ENCODE measurements around the gene APOL6.

Gene APOL6

DNA sequence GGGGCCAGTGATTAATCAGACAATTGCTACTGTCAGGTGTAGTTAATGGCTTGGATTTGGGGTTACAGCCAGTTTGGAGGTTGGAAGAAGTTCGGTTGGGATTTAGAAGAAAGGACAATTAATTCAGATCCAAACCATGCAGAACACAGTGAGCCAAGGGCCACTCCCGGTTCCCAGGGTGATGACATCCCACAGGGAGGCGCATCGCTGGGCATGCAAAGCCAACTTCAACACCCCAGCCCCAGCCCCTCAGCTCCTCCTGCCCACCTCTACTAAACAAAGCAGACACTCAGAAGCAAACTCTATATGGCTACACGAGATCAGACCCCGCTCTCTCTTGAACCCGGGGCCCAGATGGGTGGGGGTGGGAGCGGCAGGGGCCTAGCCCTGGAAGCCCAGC is 41.3 kb upstream of the APOL6 start:
- no peak overlapping the region for H3K4me3 ChIP-seq (ENCODE audit: severe bottlenecking)
- TF ChIP-seq, protein P1, sequence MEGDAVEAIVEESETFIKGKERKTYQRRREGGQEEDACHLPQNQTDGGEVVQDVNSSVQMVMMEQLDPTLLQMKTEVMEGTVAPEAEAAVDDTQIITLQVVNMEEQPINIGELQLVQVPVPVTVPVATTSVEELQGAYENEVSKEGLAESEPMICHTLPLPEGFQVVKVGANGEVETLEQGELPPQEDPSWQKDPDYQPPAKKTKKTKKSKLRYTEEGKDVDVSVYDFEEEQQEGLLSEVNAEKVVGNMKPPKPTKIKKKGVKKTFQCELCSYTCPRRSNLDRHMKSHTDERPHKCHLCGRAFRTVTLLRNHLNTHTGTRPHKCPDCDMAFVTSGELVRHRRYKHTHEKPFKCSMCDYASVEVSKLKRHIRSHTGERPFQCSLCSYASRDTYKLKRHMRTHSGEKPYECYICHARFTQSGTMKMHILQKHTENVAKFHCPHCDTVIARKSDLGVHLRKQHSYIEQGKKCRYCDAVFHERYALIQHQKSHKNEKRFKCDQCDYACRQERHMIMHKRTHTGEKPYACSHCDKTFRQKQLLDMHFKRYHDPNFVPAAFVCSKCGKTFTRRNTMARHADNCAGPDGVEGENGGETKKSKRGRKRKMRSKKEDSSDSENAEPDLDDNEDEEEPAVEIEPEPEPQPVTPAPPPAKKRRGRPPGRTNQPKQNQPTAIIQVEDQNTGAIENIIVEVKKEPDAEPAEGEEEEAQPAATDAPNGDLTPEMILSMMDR (IDR thresholded peaks at IDR 0.05; ENCODE audit: poor library complexity, severe bottlenecking): no peak
- no peaks in the 10 kb centered on the region for H3K36me3 ChIP-seq (ENCODE audit: low read depth)
- H3K4me1 ChIP-seq (ENCODE audit: insufficient read depth, poor library complexity, severe bottlenecking): peaks cover 7% of the 10 kb centered on the region
- no peak for ATAC-seq (ENCODE audit: low read depth)
- no peak overlapping the region for H3K27ac ChIP-seq (ENCODE audit: poor library complexity, severe bottlenecking)
- H3K27me3 ChIP-seq (ENCODE audit: insufficient read depth, poor library complexity, severe bottlenecking): no peaks in the 10 kb centered on the region
- no peak for DNase-seq (ENCODE audit: low spot score)
- no peaks in the 10 kb centered on the region for H3K9me3 ChIP-seq (ENCODE audit: severe bottlenecking)

DNA sequence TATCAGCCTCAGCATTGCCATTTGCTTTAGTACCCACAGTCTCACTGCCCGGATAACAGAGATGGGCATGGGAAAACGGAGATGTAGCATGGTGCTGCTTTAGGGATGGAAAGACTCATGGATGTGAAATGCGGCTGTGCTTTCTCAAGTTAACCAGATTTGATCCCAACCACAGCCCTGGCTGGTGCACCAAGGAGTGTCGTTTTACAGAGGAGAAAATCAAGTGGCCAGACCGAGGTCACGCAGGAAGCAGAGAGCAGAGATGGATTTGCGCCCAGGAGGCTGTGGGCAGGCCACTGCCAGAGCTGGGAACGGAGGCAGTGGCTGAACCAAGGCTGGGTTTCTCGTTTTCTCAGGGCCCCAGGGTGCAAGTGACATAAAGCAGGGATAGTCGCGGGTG is 40.2 kb upstream of the APOL6 start:
- DNase-seq (ENCODE audit: low spot score) (no peak), ATAC-seq (ENCODE audit: low read depth) (no peak)
- Histone ChIP-seq H3K27me3 (ENCODE audit: insufficient read depth, poor library complexity, severe bottlenecking) (no peaks in the 10 kb centered on the region), H3K4me3 (ENCODE audit: severe bottlenecking) (no peak overlapping the region), H3K9me3 (ENCODE audit: severe bottlenecking) (no peaks in the 10 kb centered on the region), H3K4me1 (ENCODE audit: insufficient read depth, poor library complexity, severe bottlenecking) (peaks cover 3% of the 10 kb centered on the region), H3K27ac (ENCODE audit: poor library complexity, severe bottlenecking) (no peak overlapping the region), H3K36me3 (ENCODE audit: low read depth) (no peaks in the 10 kb centered on the region)
- TF ChIP-seq, protein P1 (IDR thresholded peaks at IDR 0.05; ENCODE audit: poor library complexity, severe bottlenecking): no peak

DNA sequence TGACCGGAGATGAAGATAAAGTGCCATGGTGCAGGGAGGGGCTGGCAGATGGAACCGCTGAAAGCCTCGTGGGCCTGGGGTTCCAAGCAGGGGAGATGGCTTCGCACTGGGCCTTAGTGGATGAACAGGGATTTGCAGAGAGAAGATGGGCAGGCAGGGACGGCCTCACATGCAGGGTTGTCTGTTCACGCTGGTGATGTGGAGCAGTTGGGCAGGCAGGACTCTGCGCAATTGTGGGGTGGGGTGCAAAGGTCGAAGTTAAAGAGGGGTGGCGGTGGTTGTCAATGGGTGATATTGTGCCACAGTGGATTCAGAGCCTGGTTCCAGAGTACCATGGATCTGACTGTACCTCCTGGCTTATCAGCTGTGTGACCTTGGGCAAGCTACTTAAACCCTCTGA is 39.0 kb upstream of the APOL6 start:
- Histone ChIP-seq H3K27me3 (ENCODE audit: insufficient read depth, poor library complexity, severe bottlenecking) (no peaks in the 10 kb centered on the region), H3K36me3 (ENCODE audit: low read depth) (no peaks in the 10 kb centered on the region), H3K9me3 (ENCODE audit: severe bottlenecking) (no peaks in the 10 kb centered on the region), H3K4me1 (ENCODE audit: insufficient read depth, poor library complexity, severe bottlenecking) (peaks cover 3% of the 10 kb centered on the region), H3K27ac (ENCODE audit: poor library complexity, severe bottlenecking) (no peak overlapping the region), H3K4me3 (ENCODE audit: severe bottlenecking) (no peak overlapping the region)
- no peak for ATAC-seq (ENCODE audit: low read depth)
- TF ChIP-seq, protein P1 (IDR thresholded peaks at IDR 0.05; ENCODE audit: poor library complexity, severe bottlenecking): no peak
- no peak for DNase-seq (ENCODE audit: low spot score)

DNA sequence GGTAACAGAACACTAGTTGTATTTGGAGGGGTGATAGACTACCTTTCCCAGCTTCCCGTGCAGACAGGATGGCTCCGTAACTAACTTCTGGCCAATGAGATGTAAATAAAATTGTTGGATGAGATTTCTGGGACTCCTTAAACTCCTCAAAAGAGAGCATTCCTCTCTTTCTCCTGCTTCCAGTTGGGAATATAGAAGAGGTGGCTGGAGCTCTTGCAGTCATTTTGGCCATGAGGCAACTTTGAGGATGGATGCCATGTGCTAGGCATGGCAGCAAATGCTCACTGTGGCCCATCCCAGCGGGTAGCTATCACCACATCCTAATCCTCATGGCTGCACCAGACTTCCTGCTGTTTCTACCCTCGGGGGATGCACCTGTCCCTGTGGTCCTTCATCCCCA is 38.5 kb upstream of the APOL6 start:
- H3K9me3 ChIP-seq (ENCODE audit: severe bottlenecking): no peaks in the 10 kb centered on the region
- H3K36me3 ChIP-seq (ENCODE audit: low read depth): no peaks in the 10 kb centered on the region
- no peak overlapping the region for H3K27ac ChIP-seq (ENCODE audit: poor library complexity, severe bottlenecking)
- TF ChIP-seq, protein P1 (IDR thresholded peaks at IDR 0.05; ENCODE audit: poor library complexity, severe bottlenecking): no peak
- DNase-seq (ENCODE audit: low spot score) (no peak), ATAC-seq (ENCODE audit: low read depth) (no peak)
- no peak overlapping the region for H3K4me3 ChIP-seq (ENCODE audit: severe bottlenecking)
- H3K4me1 ChIP-seq (ENCODE audit: insufficient read depth, poor library complexity, severe bottlenecking): no peaks in the 10 kb centered on the region
- H3K27me3 ChIP-seq (ENCODE audit: insufficient read depth, poor library complexity, severe bottlenecking): no peaks in the 10 kb centered on the region

DNA sequence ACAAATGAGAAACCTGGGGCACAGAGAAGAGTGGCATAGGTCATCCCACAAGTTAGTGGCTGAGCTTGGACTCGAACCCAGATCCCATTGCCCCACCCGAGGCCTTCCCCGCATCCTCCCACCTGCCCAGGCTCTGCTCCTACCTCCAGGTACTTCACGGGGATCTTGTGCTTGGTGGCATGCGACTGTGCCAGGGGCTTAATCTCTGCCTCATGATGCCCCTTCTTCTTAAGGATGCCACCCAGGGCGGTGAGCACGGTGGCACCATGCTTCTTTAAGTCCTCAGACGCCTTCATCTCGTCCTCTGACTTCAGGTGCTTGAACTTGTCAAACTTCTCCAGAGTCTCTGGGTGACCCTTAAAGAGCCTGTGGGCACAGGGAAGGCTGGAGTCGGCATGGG is 37.5 kb upstream of the APOL6 start:
- Histone ChIP-seq H3K4me3 (ENCODE audit: severe bottlenecking) (no peak overlapping the region), H3K36me3 (ENCODE audit: low read depth) (no peaks in the 10 kb centered on the region), H3K27ac (ENCODE audit: poor library complexity, severe bottlenecking) (no peak overlapping the region), H3K9me3 (ENCODE audit: severe bottlenecking) (no peaks in the 10 kb centered on the region), H3K27me3 (ENCODE audit: insufficient read depth, poor library complexity, severe bottlenecking) (no peaks in the 10 kb centered on the region), H3K4me1 (ENCODE audit: insufficient read depth, poor library complexity, severe bottlenecking) (no peaks in the 10 kb centered on the region)
- ATAC-seq (ENCODE audit: low read depth) (no peak), DNase-seq (ENCODE audit: low spot score) (no peak)
- TF ChIP-seq, protein P1 (IDR thresholded peaks at IDR 0.05; ENCODE audit: poor library complexity, severe bottlenecking): no peak

Data from RWPE2 (cell line).